ENCODE results near the gene NCAM1.

The NCAM1 gene

GRCh38 chr11:113111156-113111555, 149.9 kb downstream of the NCAM1 start:
- Histone ChIP-seq H3K36me3 (no peaks in the 10 kb centered on the region), H3K4me1 (ENCODE audit: control insufficient read depth in 1 of 2, insufficient read depth in 1 of 2, low read depth in 1 of 2, low read length in 1 of 2) (no peaks in the 10 kb centered on the region), H3K27me3 (peaks cover 4% of the 10 kb centered on the region), H3K27ac (no peak overlapping the region), H3K9me3 (no peaks in the 10 kb centered on the region), H3K4me3 (ENCODE audit: low read depth in 1 of 2, low read length in 1 of 2) (no peak overlapping the region)
- no peak for TF ChIP-seq CTCF (IDR thresholded peaks at IDR 0.05)

- H3K4me1 ChIP-seq (ENCODE audit: control insufficient read depth in 1 of 2, insufficient read depth in 1 of 2, low read depth in 1 of 2, low read length in 1 of 2): no peaks in the 10 kb centered on the region
- H3K27ac ChIP-seq: no peak overlapping the region
- no peak overlapping the region for H3K4me3 ChIP-seq (ENCODE audit: low read depth in 1 of 2, low read length in 1 of 2)
- H3K36me3 ChIP-seq: no peaks in the 10 kb centered on the region
- no peaks in the 10 kb centered on the region for H3K27me3 ChIP-seq
- H3K9me3 ChIP-seq: no peaks in the 10 kb centered on the region
- TF ChIP-seq CTCF (IDR thresholded peaks at IDR 0.05): no peak
These were observed 151.1 kb downstream of the NCAM1 start for GRCh38 chr11:113112307-113112706.

GRCh38 chr11:113113801-113114704, 152.8 kb downstream of the NCAM1 start:
- Histone ChIP-seq H3K27me3 (no peaks in the 10 kb centered on the region), H3K27ac (no peak overlapping the region), H3K4me1 (ENCODE audit: control insufficient read depth in 1 of 2, insufficient read depth in 1 of 2, low read depth in 1 of 2, low read length in 1 of 2) (no peaks in the 10 kb centered on the region), H3K9me3 (no peaks in the 10 kb centered on the region), H3K4me3 (ENCODE audit: low read depth in 1 of 2, low read length in 1 of 2) (no peak overlapping the region), H3K36me3 (no peaks in the 10 kb centered on the region)
- no peak for TF ChIP-seq CTCF (IDR thresholded peaks at IDR 0.05)

- H3K36me3 ChIP-seq: no peaks in the 10 kb centered on the region
- H3K27me3 ChIP-seq: no peaks in the 10 kb centered on the region
- TF ChIP-seq CTCF (IDR thresholded peaks at IDR 0.05): no peak
- no peak overlapping the region for H3K27ac ChIP-seq
- no peaks in the 10 kb centered on the region for H3K9me3 ChIP-seq
- H3K4me3 ChIP-seq (ENCODE audit: low read depth in 1 of 2, low read length in 1 of 2): no peak overlapping the region
- no peaks in the 10 kb centered on the region for H3K4me1 ChIP-seq (ENCODE audit: control insufficient read depth in 1 of 2, insufficient read depth in 1 of 2, low read depth in 1 of 2, low read length in 1 of 2)
These were observed 153.4 kb downstream of the NCAM1 start for GRCh38 chr11:113114705-113115027.

- no peaks in the 10 kb centered on the region for H3K4me1 ChIP-seq (ENCODE audit: control insufficient read depth in 1 of 2, insufficient read depth in 1 of 2, low read depth in 1 of 2, low read length in 1 of 2)
- peaks cover 5% of the 10 kb centered on the region for H3K27me3 ChIP-seq
- no peak overlapping the region for H3K4me3 ChIP-seq (ENCODE audit: low read depth in 1 of 2, low read length in 1 of 2)
- no peaks in the 10 kb centered on the region for H3K9me3 ChIP-seq
- no peak for TF ChIP-seq CTCF (IDR thresholded peaks at IDR 0.05)
- H3K27ac ChIP-seq: no peak overlapping the region
- no peaks in the 10 kb centered on the region for H3K36me3 ChIP-seq
These were observed 156.9 kb downstream of the NCAM1 start for GRCh38 chr11:113118104-113118503.
